ENCODE measurements around the gene EXOC2. TPM values are rescaled to one million over a fixed set of nuclear protein-coding genes. Genes with fewer than 3 reads are reported as not detected.
"Not testable (repeated sequence)": the region's sequence is repeated elsewhere in the genome, so short reads cannot be mapped to it uniquely, and the experiment has no call there.

The EXOC2 gene
- total RNA-seq, 1 donor from 2014 or later: 28.5 TPM

DNA sequence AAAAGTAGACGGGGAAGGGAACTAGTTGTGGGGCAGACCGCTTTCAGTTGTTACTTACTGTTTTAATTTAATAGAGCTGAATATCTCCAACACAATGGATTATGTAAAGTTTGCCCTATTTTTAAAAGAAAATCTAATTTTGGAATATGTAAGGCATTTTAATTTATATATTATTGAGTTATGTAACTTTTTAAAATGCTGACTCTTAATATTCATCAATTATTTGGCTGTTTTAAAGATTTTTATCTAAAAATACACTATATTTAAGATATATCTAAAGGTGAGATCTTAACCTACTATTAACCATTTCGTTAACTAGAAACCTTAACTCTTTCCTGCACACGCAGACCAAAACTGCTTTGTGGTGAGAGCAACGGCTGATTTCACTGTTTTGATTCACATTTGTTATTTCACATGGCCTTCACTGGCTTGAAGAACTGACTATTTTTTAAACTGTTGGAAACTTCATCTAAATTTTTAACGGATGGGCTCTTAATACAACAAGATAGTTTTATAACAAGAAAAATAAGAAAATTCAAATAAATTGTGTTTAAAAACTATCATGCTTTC is 123.9 kb downstream of the EXOC2 start:
- H3K27me3 ChIP-seq (ENCODE audit: low read depth): no peaks in the 10 kb centered on the region
- DNase-seq: no peak
- no peaks in the 10 kb centered on the region for H3K9me3 ChIP-seq
- no peak overlapping the region for H3K27ac ChIP-seq
- peaks cover 41% of the 10 kb centered on the region for H3K36me3 ChIP-seq
- intact Hi-C loops (cut with DNase I): no loop called here
- no peak for ATAC-seq
- TF ChIP-seq CTCF (IDR thresholded peaks at IDR 0.05): no peak
- no peak overlapping the region for H3K4me3 ChIP-seq
- H3K4me1 ChIP-seq: no peaks in the 10 kb centered on the region

GRCh38 chr6:568085-568484 is 124.9 kb downstream of the EXOC2 start:
- H3K27me3 ChIP-seq (ENCODE audit: low read depth): no peaks in the 10 kb centered on the region
- peaks cover 49% of the 10 kb centered on the region for H3K36me3 ChIP-seq
- no peak overlapping the region for H3K4me3 ChIP-seq
- ATAC-seq (no peak), DNase-seq (no peak)
- no peak for TF ChIP-seq CTCF (IDR thresholded peaks at IDR 0.05)
- no peaks in the 10 kb centered on the region for H3K4me1 ChIP-seq
- H3K9me3 ChIP-seq: no peaks in the 10 kb centered on the region
- no peak overlapping the region for H3K27ac ChIP-seq
- intact Hi-C loops (cut with DNase I): no loop called here

GRCh38 chr6:563863-564262 is 129.1 kb downstream of the EXOC2 start:
- DNase-seq (no peak), ATAC-seq (no peak)
- Histone ChIP-seq H3K4me1 (no peaks in the 10 kb centered on the region), H3K4me3 (no peak overlapping the region), H3K27me3 (ENCODE audit: low read depth) (no peaks in the 10 kb centered on the region), H3K27ac (no peak overlapping the region), H3K9me3 (no peaks in the 10 kb centered on the region), H3K36me3 (peaks cover 68% of the 10 kb centered on the region)
- intact Hi-C loops (cut with DNase I): no loop called here
- TF ChIP-seq CTCF (IDR thresholded peaks at IDR 0.05): no peak

- DNase-seq (no peak), ATAC-seq (no peak)
- H3K36me3 ChIP-seq: peaks cover 68% of the 10 kb centered on the region
- H3K27ac ChIP-seq: no peak overlapping the region
- H3K27me3 ChIP-seq (ENCODE audit: low read depth): no peaks in the 10 kb centered on the region
- no peaks in the 10 kb centered on the region for H3K9me3 ChIP-seq
- H3K4me3 ChIP-seq: no peak overlapping the region
- TF ChIP-seq CTCF (IDR thresholded peaks at IDR 0.05): no peak
- H3K4me1 ChIP-seq: no peaks in the 10 kb centered on the region
- intact Hi-C loops (cut with DNase I): no loop called here
Measured at GRCh38 chr6:562052-562676, 130.8 kb downstream of the EXOC2 start.

DNA sequence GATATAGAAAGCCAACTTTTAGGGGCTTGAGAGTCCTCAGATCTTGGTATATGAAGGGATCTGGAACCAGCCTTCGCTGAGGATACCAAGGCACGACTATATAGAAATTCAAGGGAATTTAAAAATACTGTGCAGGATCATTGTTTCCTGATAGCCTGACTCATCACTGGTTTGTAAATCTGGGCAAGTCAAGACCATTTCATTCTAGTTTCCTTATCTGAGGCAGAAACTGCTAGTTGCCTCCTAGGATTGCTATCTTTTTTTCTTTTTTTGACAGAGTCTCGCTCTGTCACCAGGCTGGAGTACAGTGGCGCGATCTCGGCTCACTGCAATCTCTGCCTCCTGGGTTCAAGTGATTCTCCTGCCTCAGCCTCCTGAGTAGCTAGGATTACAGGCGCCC is 131.6 kb downstream of the EXOC2 start:
- H3K27me3 ChIP-seq (ENCODE audit: low read depth); DNase-seq; H3K9me3 ChIP-seq; H3K27ac ChIP-seq; H3K4me3 ChIP-seq; H3K4me1 ChIP-seq; intact Hi-C loops (cut with DNase I); ATAC-seq: not testable (repeated sequence)
- peaks cover 77% of the 10 kb centered on the region for H3K36me3 ChIP-seq

DNA sequence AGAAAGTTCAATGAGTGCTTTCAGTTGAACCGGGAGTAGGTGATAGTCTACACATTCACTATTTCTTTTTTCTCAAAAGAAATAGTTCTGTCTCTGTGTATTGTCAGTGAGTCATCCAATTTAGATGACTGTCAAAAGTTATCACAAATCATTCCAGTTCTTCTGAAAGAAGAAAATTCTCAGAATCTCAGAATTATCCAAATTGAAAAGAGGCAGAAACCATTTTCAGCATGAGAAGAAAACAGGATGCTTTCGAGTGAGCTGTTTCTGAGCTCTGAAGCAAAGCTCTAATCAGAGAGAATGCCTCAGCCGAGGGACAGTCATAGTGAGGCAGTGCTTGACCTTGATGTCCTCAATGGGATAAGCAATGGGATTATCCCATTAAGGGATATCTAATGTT is 134.0 kb downstream of the EXOC2 start:
- Histone ChIP-seq H3K36me3 (peaks cover 93% of the 10 kb centered on the region), H3K4me1 (no peaks in the 10 kb centered on the region), H3K27me3 (ENCODE audit: low read depth) (no peaks in the 10 kb centered on the region), H3K27ac (no peak overlapping the region), H3K9me3 (no peaks in the 10 kb centered on the region), H3K4me3 (no peak overlapping the region)
- ATAC-seq (no peak), DNase-seq (no peak)
- TF ChIP-seq CTCF (IDR thresholded peaks at IDR 0.05): no peak
- intact Hi-C loops (cut with DNase I): no loop called here

Measured in lower lobe of right lung (tissue), 2 donors.